Measurements from ENCODE around the gene FAM3A.
"Not testable (repeated sequence)": the region's sequence is repeated elsewhere in the genome, so short reads cannot be mapped to it uniquely, and the experiment has no call there.

Gene FAM3A, protein sequence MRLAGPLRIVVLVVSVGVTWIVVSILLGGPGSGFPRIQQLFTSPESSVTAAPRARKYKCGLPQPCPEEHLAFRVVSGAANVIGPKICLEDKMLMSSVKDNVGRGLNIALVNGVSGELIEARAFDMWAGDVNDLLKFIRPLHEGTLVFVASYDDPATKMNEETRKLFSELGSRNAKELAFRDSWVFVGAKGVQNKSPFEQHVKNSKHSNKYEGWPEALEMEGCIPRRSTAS

DNA sequence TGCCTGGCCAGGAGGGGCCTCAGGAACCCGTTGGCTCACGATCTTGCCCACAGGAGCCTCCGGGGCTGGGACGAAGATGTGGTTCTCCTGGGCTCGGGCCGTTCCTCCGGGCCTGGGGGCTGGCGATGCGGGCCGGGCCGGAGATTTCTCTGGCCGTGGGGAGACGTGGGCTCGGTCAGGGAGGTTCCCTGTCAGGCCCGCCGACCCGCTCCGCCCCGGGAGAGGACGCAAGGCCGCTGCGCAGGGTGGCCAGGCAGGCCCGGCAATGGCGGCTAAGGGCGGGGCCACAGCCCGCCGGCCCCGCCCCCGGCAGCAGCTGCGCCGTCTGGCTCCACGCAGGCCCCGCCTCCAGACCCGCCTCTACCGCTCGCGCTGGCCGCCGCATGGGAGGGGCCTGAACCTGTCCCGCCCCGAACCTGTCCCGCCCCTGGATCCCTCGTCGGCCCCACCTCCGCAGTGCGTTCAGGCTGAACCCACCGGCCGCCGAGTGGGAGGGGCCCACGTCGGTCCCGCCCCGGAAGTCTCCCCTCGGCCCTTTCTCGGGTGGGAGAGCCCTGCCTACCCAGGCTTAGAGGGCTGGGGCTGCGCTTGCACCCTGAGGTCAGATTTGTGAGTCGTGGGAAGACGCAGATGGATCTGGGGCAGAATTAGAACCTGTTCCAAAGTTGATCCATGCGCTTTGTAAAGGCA, at the start of gene FAM3A:
Gene FAM3A, minus strand, starts transcription at position 267 of the 690 bp plus-strand sequence. CDS start 460 bp downstream, outside the sequence.
- DNase-seq (ENCODE audit: low read depth): peak; percentile 95
- peak within 1 kb of the TSS; percentile 83 for H3K4me3 ChIP-seq (ENCODE audit: low read depth, low read length)
- TF ChIP-seq, protein P1, sequence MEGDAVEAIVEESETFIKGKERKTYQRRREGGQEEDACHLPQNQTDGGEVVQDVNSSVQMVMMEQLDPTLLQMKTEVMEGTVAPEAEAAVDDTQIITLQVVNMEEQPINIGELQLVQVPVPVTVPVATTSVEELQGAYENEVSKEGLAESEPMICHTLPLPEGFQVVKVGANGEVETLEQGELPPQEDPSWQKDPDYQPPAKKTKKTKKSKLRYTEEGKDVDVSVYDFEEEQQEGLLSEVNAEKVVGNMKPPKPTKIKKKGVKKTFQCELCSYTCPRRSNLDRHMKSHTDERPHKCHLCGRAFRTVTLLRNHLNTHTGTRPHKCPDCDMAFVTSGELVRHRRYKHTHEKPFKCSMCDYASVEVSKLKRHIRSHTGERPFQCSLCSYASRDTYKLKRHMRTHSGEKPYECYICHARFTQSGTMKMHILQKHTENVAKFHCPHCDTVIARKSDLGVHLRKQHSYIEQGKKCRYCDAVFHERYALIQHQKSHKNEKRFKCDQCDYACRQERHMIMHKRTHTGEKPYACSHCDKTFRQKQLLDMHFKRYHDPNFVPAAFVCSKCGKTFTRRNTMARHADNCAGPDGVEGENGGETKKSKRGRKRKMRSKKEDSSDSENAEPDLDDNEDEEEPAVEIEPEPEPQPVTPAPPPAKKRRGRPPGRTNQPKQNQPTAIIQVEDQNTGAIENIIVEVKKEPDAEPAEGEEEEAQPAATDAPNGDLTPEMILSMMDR (IDR thresholded peaks at IDR 0.05; ENCODE audit: insufficient read depth, low read depth, low read length, missing control alignments): no peak

DNA sequence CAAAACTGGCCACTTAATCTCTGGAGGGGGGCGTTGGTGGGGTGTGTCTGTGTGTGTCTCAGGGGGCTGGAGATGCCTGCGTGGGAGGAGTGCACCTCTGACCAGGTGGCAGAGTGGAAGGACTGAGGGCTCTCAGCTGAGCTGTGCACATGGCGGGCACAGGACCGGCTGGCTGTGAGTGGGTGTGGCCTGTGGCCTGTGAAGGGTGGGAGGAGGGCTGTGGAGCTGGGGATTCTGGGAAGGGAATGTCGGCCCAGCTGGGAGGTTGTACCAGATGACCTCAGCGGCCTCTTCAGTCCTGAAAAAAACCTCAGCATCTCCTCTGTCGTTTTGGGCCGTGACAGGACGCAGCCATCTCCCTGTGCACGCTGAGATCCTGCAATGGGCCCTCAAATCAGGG, 46.3 kb upstream of the FAM3A start:
- DNase-seq (ENCODE audit: low read depth); H3K4me3 ChIP-seq (ENCODE audit: low read depth, low read length): not testable (repeated sequence)

DNA sequence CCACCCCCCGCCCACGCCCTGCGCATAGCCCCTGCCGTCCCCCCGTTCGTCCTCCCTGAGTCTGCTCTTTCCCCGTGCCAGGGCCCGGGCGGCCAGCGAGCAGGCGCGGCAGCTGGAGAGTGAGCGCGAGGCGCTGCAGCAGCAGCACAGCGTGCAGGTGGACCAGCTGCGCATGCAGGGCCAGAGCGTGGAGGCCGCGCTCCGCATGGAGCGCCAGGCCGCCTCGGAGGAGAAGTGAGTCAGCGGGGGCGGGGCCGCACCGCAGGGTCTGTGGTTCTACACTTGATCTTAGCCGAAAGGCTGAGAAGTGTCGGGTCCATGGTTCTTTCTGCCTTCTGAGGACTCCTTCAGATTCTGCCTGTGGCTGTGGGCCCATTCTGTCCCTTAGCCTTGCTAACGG, 44.3 kb upstream of the FAM3A start:
- DNase-seq (ENCODE audit: low read depth); H3K4me3 ChIP-seq (ENCODE audit: low read depth, low read length): not testable (repeated sequence)

DNA sequence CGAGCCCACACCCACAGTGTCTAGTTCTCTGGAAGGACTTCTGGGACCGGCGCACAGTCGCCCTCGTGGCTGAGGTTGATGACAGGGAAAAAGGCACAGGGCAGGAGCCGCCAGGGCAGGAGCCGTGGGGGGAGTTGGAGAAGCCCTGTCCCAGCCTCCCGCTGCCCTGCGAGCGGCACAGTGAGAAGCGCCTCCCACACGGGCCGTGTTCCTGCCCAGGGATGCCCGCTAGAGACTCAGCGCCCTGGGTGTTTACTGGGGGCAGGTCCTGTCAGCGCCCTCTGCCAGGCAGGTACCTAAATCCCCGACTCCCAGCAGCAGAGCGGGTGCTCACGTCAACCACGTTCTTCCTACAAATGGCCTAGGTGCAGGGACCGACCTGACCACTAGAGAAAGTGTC, 42.9 kb upstream of the FAM3A start:
- not testable (repeated sequence) for H3K4me3 ChIP-seq (ENCODE audit: low read depth, low read length)

DNA sequence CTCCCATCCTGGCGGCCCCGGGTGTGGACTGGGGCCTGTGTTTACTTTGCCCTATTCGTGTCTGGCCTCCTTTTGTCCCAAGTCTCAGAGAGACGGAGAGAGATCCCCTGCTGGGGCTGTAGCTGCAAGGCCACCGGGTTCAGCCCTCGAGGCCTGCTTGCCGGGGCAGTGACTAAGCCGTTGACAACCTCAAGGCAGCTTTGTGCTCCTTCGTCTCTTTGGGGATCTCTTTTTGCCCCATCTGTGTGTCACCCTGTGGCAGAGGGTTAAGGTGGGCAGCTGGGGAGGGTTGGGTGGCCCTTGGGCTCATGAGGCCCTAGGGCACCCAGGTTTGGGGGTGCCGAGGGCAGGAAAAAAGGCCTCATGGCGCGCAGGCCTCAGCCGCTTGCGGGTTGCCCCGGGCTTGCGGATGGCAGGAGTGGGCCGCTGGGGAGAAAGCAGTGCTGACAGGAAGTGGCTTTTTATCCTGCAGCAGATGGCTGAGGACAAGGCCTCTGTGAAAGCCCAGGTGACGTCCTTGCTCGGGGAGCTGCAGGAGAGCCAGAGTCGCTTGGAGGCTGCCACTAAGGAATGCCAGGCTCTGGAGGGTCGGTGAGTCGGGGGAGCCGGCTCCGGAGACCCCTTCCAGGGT, 42.1 kb upstream of the FAM3A start:
- DNase-seq (ENCODE audit: low read depth); H3K4me3 ChIP-seq (ENCODE audit: low read depth, low read length): not testable (repeated sequence)

More for the DNA sequence above, 42.9 kb upstream of the FAM3A start:
- DNase-seq (ENCODE audit: low read depth): not testable (repeated sequence)

DNA sequence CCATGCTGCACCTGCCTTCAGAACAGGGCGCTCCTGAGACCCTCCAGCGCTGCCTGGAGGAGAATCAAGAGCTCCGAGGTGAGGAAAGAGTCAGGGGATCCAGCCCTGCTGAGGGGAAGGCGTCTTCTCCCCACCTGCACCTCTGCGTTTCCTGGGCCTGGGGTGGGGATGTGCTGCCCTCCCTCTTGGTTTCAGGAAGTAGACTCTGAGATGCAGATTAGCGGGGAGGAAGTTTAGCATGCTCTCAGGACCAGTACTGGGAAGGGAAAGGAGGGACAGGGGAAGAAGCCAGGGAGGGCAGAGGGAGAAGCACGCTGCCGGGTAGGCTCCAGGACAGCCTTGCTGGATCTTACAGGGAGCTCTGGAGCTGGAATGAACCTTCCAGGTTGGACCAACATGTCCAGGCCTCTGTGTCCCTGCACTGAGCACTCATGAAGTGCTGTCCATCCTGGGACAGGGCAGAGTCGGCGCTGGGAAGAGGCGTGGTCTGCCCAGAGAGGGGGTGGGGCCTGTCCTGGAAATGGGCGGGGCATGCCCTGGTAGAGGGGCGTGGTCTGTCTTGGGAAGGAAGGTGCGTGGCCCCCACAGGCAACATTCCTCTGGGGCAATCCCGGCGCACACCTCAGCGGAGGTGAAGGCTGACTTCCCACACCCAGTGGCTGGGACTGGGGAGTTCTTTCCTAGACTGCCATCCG, 36.2 kb upstream of the FAM3A start:
- H3K4me3 ChIP-seq (ENCODE audit: low read depth, low read length); DNase-seq (ENCODE audit: low read depth): not testable (repeated sequence)

DNA sequence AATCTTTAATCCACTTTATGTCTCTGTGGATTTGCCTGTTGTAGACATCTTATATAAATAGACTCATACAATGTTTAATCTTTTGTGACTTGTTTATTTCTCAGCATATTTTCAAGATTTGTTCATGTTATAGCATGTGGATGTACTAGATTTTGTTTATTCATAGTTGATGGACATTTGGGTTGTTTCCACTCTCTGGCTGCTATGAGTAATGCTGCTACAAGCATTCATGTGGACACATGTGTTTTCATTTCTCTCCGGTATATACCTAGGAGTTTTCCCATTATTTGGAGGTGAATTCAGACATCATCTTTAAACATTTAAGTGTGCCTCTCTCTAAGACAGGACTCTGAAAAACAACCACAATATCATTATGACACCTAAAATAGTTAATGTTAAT, 33.7 kb upstream of the FAM3A start:
- TF ChIP-seq, protein P1 (IDR thresholded peaks at IDR 0.05; ENCODE audit: insufficient read depth, low read depth, low read length, missing control alignments): no peak
- H3K4me3 ChIP-seq (ENCODE audit: low read depth, low read length): no peak overlapping the region
- DNase-seq (ENCODE audit: low read depth): no peak

DNA sequence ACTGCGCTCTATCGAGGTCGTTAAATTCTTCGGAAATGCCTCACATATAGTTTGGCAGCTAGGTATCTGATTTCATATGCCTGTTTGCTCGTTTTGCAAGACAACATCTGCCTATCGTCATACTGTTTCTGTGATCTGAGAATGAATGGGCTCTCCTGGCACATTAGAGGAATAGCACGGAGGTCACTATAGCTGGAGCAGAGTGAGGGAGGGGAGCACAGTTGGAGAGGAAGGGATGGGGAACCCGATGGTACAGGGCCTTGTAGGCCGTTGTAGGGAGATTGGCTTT, 31.9 kb upstream of the FAM3A start:
- H3K4me3 ChIP-seq (ENCODE audit: low read depth, low read length): peak overlapping the region; percentile 91
- DNase-seq (ENCODE audit: low read depth): no peak
- TF ChIP-seq, protein P1 (IDR thresholded peaks at IDR 0.05; ENCODE audit: insufficient read depth, low read depth, low read length, missing control alignments): no peak

DNA sequence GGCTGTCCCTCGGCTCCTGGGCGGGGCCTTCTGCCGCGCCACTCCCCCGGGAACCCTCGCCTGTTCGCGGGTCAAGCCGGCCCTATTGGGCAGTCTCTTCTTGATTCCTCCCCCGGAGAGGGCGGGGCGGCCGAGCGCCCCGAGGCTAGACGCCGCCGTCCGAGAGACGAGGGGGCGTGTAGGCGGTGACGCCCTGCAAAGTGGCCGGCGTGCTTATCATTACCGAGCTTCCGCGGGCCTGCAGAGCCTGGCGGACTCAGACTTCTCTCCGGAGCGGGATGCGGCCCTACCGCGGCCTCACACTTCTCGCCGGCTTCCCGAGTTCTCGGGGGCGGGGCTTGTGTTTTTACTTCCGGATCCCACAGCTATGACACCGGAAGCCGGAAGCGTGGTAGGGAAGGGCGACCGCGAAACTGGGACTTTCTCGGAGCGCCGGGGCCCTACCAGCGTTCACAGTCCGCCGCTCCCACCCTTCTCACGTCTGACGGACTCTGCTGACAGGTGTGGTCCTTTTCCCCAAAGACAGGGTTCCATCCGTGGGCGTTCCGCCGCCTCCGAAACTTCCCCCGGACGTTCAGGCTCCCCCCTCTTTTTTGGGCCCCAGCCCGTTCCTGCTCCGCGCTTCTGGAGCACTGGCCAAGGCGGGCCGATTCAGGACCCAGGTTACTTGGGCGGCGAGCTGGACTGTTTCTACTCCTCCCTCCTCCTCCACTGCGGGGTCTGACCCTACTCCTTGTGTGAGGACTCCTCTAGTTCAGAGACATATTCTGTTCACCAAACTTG, 31.4 kb upstream of the FAM3A start, which contains the start of gene IKBKG:
Gene IKBKG, plus strand, starts transcription at position 376 of the 783 bp plus-strand sequence. CDS start 4,383 bp downstream, outside the sequence.
- TF ChIP-seq, protein P1 (IDR thresholded peaks at IDR 0.05; ENCODE audit: insufficient read depth, low read depth, low read length, missing control alignments): no peak
- H3K4me3 ChIP-seq (ENCODE audit: low read depth, low read length): peak within 1 kb of the TSS; percentile 91
- DNase-seq (ENCODE audit: low read depth): peak; percentile 94
